H1 (cell line): ENCODE data around the gene C3. TPM values are rescaled to one million over a fixed set of nuclear protein-coding genes. Genes with fewer than 3 reads are reported as not detected.

Experiments used
- CTCF ChIA-PET: fragments of 300-600 bp; sonication (Branson Sonifier 250); formaldehyde crosslinking; loops from one replicate; lab custom pipeline; 2021; ENCODE audit not compliant: partially characterized antibody; lab: Charles Lee
- POLR2A ChIA-PET: fragments of 300-600 bp; sonication (Branson Sonifier 250); formaldehyde crosslinking; loops from one replicate; lab custom pipeline; 2021; ENCODE audit warnings: inconsistent platforms; ENCODE audit not compliant: partially characterized antibody; lab: Charles Lee
- DNase-seq, 2 experiments: peaks; one replicate each; pipeline versions ENCODE4 v3.0.0 to v3.0.0-alpha.2; 2010 to 2022; ENCODE audit warnings: low spot score in 2 of 2, low read depth in 1 of 2, mixed read lengths in 1 of 2
- FAIRE-seq: peaks from 2 replicates; lab custom pipeline; 2011; peaks lifted over from hg19 to GRCh38; lab: Jason Lieb, UNC
- H2AFZ ChIP-seq: 2 replicates; pipeline ENCODE4 v1.8.1; 2012; ENCODE audit warnings: low read length, inconsistent platforms
- H2AK5ac ChIP-seq: 2 replicates; pipeline ENCODE4 v1.6.1; 2013; ENCODE audit warnings: low read depth, low read length
- H2BK120ac ChIP-seq: replicated peaks from 2 replicates; pipeline ENCODE3; 2013; ENCODE audit warnings: low read depth, low read length, inconsistent platforms
- H2BK12ac ChIP-seq: 2 replicates; pipeline ENCODE4 v1.6.1; 2013; ENCODE audit warnings: low read depth, low read length
- H2BK15ac ChIP-seq: 2 replicates; pipeline ENCODE4 v1.6.1; 2013; ENCODE audit warnings: low read length
- H2BK20ac ChIP-seq: 2 replicates; pipeline ENCODE4 v1.6.1; 2013; ENCODE audit warnings: low read length
- H2BK5ac ChIP-seq: 2 replicates; pipeline ENCODE4 v1.6.1; 2013; ENCODE audit warnings: low read depth, low read length
- H3K14ac ChIP-seq: 2 replicates; pipeline ENCODE4 v1.6.1; 2013; ENCODE audit warnings: inconsistent platforms; ENCODE audit not compliant: insufficient read length
- H3K18ac ChIP-seq: 2 replicates; pipeline ENCODE4 v1.6.1; 2013; ENCODE audit warnings: low read length; ENCODE audit errors: extremely low read depth
- H3K23ac ChIP-seq: 2 replicates; pipeline ENCODE4 v1.6.1; 2013; ENCODE audit warnings: inconsistent platforms; ENCODE audit not compliant: insufficient read length
- H3K23me2 ChIP-seq: 2 replicates; pipeline ENCODE4 v1.6.1; 2013; ENCODE audit warnings: low read depth, low read length
- H3K27ac ChIP-seq: 2 replicates; pipeline ENCODE4 v1.6.1; 2011; ENCODE audit warnings: low read depth, low read length, inconsistent platforms
- H3K27me3 ChIP-seq, 4 experiments: replicated peaks in 1 of 4; 1 replicate in 1 of 4; 2 replicates in 3 of 4; pipeline versions ENCODE4 v1.6.1 to v1.8.1; 2011 to 2013; ENCODE audit warnings: low read length in 3 of 4, mild to moderate bottlenecking in 3 of 4, inconsistent platforms in 2 of 4, mixed read lengths in 2 of 4, moderate library complexity in 1 of 4; ENCODE audit not compliant: control insufficient read depth in 3 of 4, insufficient read depth in 3 of 4; ENCODE audit errors: extremely low read depth in 1 of 4
- H3K36me3 ChIP-seq, 4 experiments: 2 replicates each; pipeline versions ENCODE4 v1.6.1 to v1.8.1; 2011 to 2013; ENCODE audit warnings: mild to moderate bottlenecking in 4 of 4, low read length in 3 of 4, moderate library complexity in 2 of 4, control low read depth in 1 of 4, inconsistent platforms in 1 of 4; ENCODE audit not compliant: insufficient read depth in 4 of 4, control insufficient read depth in 2 of 4
- H3K4ac ChIP-seq: replicated peaks from 2 replicates; pipeline ENCODE3; 2013; ENCODE audit warnings: low read length, low read depth, mixed read lengths, inconsistent platforms; ENCODE audit not compliant: insufficient read length
- H3K4me1 ChIP-seq, 4 experiments: replicated peaks in 1 of 4; 1 replicate in 1 of 4; 2 replicates in 3 of 4; pipeline versions ENCODE4 v1.6.1 to v1.8.1; 2011 to 2013; ENCODE audit warnings: low read length in 3 of 4, inconsistent platforms in 2 of 4, mixed read lengths in 1 of 4; ENCODE audit not compliant: insufficient read depth in 4 of 4, control insufficient read depth in 3 of 4
- H3K4me2 ChIP-seq, 2 experiments: 2 replicates each; pipeline versions ENCODE4 v1.6.1 to v1.8.1; 2011 to 2013; ENCODE audit warnings: low read depth in 2 of 2, low read length in 2 of 2, control low read depth in 1 of 2, inconsistent platforms in 1 of 2, mild to moderate bottlenecking in 1 of 2; ENCODE audit not compliant: insufficient read depth in 1 of 2
- H3K4me3 ChIP-seq, 4 experiments: fragments of 200-600, 300-600 bp in 1 of 4; sonication (generic), shearing (Covaris generic), sonication (Bioruptor Twin) in 1 of 4; 2 replicates each; pipeline versions ENCODE4 v1.5.1 to v1.8.1; 2011 to 2016; ENCODE audit warnings: low read length in 4 of 4, low read depth in 3 of 4, control low read depth in 2 of 4, inconsistent platforms in 2 of 4, mild to moderate bottlenecking in 2 of 4, mixed read lengths in 1 of 4, moderate library complexity in 1 of 4; ENCODE audit not compliant: insufficient read depth in 2 of 4; ENCODE audit errors: extremely low read depth in 1 of 4
- H3K56ac ChIP-seq: replicated peaks from 2 replicates; pipeline ENCODE3; 2013; ENCODE audit warnings: low read depth, mild to moderate bottlenecking, mixed read lengths, low read length, inconsistent platforms; ENCODE audit not compliant: insufficient read length
- H3K79me1 ChIP-seq: 2 replicates; pipeline ENCODE4 v1.6.1; 2013; ENCODE audit warnings: low read depth, low read length, control low read depth
- H3K79me2 ChIP-seq, 2 experiments: 2 replicates each; pipeline versions ENCODE4 v1.6.1 to v1.8.1; 2012 to 2013; ENCODE audit warnings: low read length in 2 of 2, mild to moderate bottlenecking in 2 of 2, inconsistent platforms in 1 of 2; ENCODE audit not compliant: insufficient read depth in 2 of 2, control insufficient read depth in 1 of 2
- H3K9ac ChIP-seq, 4 experiments: replicated peaks in 1 of 4; 1 replicate in 1 of 4; 2 replicates in 3 of 4; pipeline versions ENCODE4 v1.6.1 to v1.8.1; 2011 to 2013; ENCODE audit warnings: low read depth in 3 of 4, low read length in 3 of 4, control low read depth in 2 of 4, mild to moderate bottlenecking in 2 of 4, moderate library complexity in 2 of 4, inconsistent platforms in 1 of 4; ENCODE audit errors: extremely low read depth in 1 of 4
- H3K9me3 ChIP-seq, 2 experiments: 2 replicates each; pipeline versions ENCODE4 v1.6.1 to v1.8.1; 2012 to 2013; ENCODE audit warnings: mild to moderate bottlenecking in 2 of 2, moderate library complexity in 2 of 2, control low read depth in 1 of 2, inconsistent platforms in 1 of 2, low read depth in 1 of 2, low read length in 1 of 2, mixed read lengths in 1 of 2; ENCODE audit not compliant: insufficient read depth in 2 of 2
- H4K20me1 ChIP-seq, 2 experiments: replicated peaks in 1 of 2; 2 replicates each; pipeline versions ENCODE3 to v1.8.1; 2011 to 2013; ENCODE audit warnings: inconsistent platforms in 2 of 2, low read length in 2 of 2, mild to moderate bottlenecking in 1 of 2; ENCODE audit not compliant: insufficient read depth in 2 of 2, control insufficient read depth in 1 of 2
- H4K5ac ChIP-seq: 2 replicates; pipeline ENCODE4 v1.6.1; 2013; ENCODE audit warnings: low read length, low read depth, mixed read lengths, inconsistent platforms; ENCODE audit not compliant: insufficient read length
- H4K8ac ChIP-seq: 2 replicates; pipeline ENCODE4 v1.8.0; 2013; ENCODE audit warnings: mild to moderate bottlenecking, moderate library complexity, low read length, inconsistent platforms; ENCODE audit not compliant: insufficient read depth; ENCODE audit errors: extremely low read depth
- H4K91ac ChIP-seq: replicated peaks from 2 replicates; pipeline ENCODE3; 2013; ENCODE audit warnings: low read length, mixed read lengths, inconsistent platforms; ENCODE audit not compliant: insufficient read length
- ATF3 ChIP-seq: IDR thresholded peaks from 2 replicates; pipeline ENCODE4 v1.6.1; 2011; ENCODE audit warnings: low read depth, mild to moderate bottlenecking, low read length; ENCODE audit not compliant: insufficient read depth
- CHD1 ChIP-seq: IDR thresholded peaks from 2 replicates; pipeline ENCODE4 v1.6.1; 2012; ENCODE audit warnings: low read depth, low read length, improper control_type of control experiment
- CTBP2 ChIP-seq: IDR thresholded peaks from 2 replicates; pipeline ENCODE4 v1.7.0; 2011; ENCODE audit warnings: borderline replicate concordance, mild to moderate bottlenecking, moderate library complexity, mixed read lengths, low read length; ENCODE audit not compliant: insufficient read depth, insufficient read length
- EZH2 ChIP-seq: fragments of 200-600 bp; sonication (generic); IDR thresholded peaks from 2 replicates; pipeline ENCODE4 v1.7.1; 2012; ENCODE audit warnings: low read depth, mild to moderate bottlenecking, moderate library complexity, low read length, inconsistent platforms; ENCODE audit not compliant: severe bottlenecking
- GTF2F1 ChIP-seq: IDR thresholded peaks from 2 replicates; pipeline ENCODE4 v1.6.1; 2012; ENCODE audit warnings: low read depth, low read length, improper control_type of control experiment, borderline replicate concordance
- KDM4A ChIP-seq: IDR thresholded peaks from one replicate; pipeline ENCODE4 v1.7.1; 2012; ENCODE audit warnings: low read depth, mild to moderate bottlenecking, moderate library complexity, low read length, inconsistent platforms; ENCODE audit not compliant: severe bottlenecking
- KDM5A ChIP-seq: fragments of 200-600 bp; IDR thresholded peaks from 2 replicates; pipeline ENCODE4 v1.7.1; 2012; ENCODE audit warnings: mild to moderate bottlenecking, low read length, inconsistent platforms, mixed read lengths
- POLR2A ChIP-seq, 2 experiments: IDR thresholded peaks; 1 replicate in 1 of 2; 2 replicates in 1 of 2; pipeline ENCODE4 v1.6.1; 2011; ENCODE audit warnings: low read depth in 2 of 2, low read length in 2 of 2, mild to moderate bottlenecking in 2 of 2; ENCODE audit errors: control extremely low read depth in 1 of 2
- RXRA ChIP-seq: IDR thresholded peaks from 2 replicates; pipeline ENCODE4 v1.6.1; 2011; ENCODE audit warnings: low read depth, mild to moderate bottlenecking, low read length, moderate library complexity; ENCODE audit not compliant: insufficient read depth
- SP4 ChIP-seq: IDR thresholded peaks from 2 replicates; pipeline ENCODE4 v1.6.1; 2012; ENCODE audit warnings: low read length, inconsistent platforms
- TAF1 ChIP-seq: IDR thresholded peaks from 2 replicates; pipeline ENCODE4 v1.6.1; 2011; ENCODE audit warnings: mild to moderate bottlenecking, low read depth, low read length
- TBP ChIP-seq: IDR thresholded peaks from 2 replicates; pipeline ENCODE4 v1.6.1; 2011; ENCODE audit warnings: low read depth, low read length, improper control_type of control experiment
- TCF12 ChIP-seq: IDR thresholded peaks from 2 replicates; pipeline ENCODE4 v1.6.1; 2011; ENCODE audit warnings: low read depth, mild to moderate bottlenecking, low read length
- WGBS, 2 experiments: shearing (Covaris generic) in 1 of 2; methylation state at CpG; one replicate each; pipeline versions ENCODE4 v1.1.6 to v1.1.7; 2013 to 2015; ENCODE audit warnings: low lambda C conversion rate in 2 of 2, mixed read lengths in 2 of 2, inconsistent platforms in 1 of 2, low coverage in 1 of 2, missing lambda C conversion rate in 1 of 2; ENCODE audit not compliant: insufficient replicate concordance in 2 of 2, insufficient coverage in 1 of 2, insufficient read length in 1 of 2; ENCODE audit errors: extremely low coverage in 1 of 2, missing lambda C conversion rate in 1 of 2; 5-methylcytosine and 5-hydroxymethylcytosine counted together
- polyA plus RNA-seq, 7 experiments: library from polyadenylated mRNA; depleted of rRNA in 3 of 7; stranded (reverse) in 5 of 7; unstranded in 2 of 7; fragments of >200 nt in 5 of 7; fragments of 200-250 nt in 2 of 7; gene quantifications; 1 replicate in 5 of 7; 2 replicates in 1 of 7; 4 replicates in 1 of 7; pipeline versions ENCODE4 v1.2.1 to v1.2.3, GENCODE V29; 2011 to 2013; ENCODE audit warnings: missing spikeins in 2 of 7, mixed read lengths in 2 of 7
- total RNA-seq: library from RNA; stranded (reverse); fragmentation: NEBNext Ultra II Directional; extraction: Animal tissue kit (Norgen Biotek cat#: 25700); gene quantifications from 2 replicates; pipeline ENCODE4 v1.2.1, GENCODE V29; 2021

Gene C3
- total and polyA plus RNA-seq, 2 of the 8 experiments (the other 6 are each of a cell fraction or from before 2014, with no cell fraction given): 6.4 to 12.8 TPM

DNA sequence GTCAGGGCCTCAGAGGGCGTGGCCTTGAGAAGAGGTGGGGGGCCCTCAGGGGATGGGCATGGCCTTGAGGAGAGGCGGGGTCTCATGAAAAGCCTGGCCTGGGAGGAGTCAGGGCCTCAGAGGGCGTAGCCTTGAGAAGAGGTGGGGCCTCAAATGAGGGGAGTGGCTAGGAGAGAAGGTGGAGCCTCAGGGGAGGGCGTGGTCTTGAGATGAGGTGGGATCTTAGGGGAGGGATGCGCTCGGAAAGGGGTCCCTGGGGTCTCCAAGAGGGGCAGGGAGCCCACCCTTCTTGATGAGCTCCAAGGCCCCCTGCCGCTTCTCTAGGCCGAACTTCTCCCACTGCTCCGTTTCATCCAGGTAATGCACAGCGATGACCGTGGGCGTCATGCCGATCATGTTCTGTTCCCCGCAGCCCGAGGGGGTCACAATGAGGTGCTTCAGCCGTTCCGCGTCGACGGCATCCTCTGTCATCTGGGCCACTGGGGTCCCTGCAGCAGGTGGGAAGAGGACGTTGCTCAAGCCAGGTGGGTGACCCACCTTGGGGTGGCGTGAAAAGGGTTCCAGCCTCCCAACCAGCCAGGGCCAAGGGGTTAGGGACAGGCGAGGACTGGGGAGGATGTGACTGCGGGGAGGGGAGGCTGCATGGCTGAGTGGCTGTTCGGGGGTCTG, 26.2 kb downstream of the C3 start:
- H3K4me2 ChIP-seq: no peak overlapping the region
- H3K36me3 ChIP-seq: no peaks in the 10 kb centered on the region
- no peak overlapping the region for H2BK20ac ChIP-seq
- no peak overlapping the region for H2BK5ac ChIP-seq
- no peak overlapping the region for H4K91ac ChIP-seq
- no peak overlapping the region for H2AFZ ChIP-seq
- no peak overlapping the region for H3K9ac ChIP-seq
- no peaks in the 10 kb centered on the region for H3K9me3 ChIP-seq
- no peak overlapping the region for H2AK5ac ChIP-seq
- no peaks in the 10 kb centered on the region for H3K79me1 ChIP-seq
- H4K20me1 ChIP-seq: no peaks in the 10 kb centered on the region
- POLR2A ChIA-PET: interaction anchor here (0.7 kb wide), 1 partner anchor 792 kb away, joined by 3 read pairs; no protein-coding TSS in a partner anchor
- TF ChIP-seq EZH2 (no peak), SP4 (no peak), TAF1 (no peak), TBP (no peak), GTF2F1 (no peak), CTBP2 (no peak), CHD1 (no peak), KDM4A (no peak), KDM5A (no peak), POLR2A (IDR thresholded peaks at IDR 0.05; ENCODE audit: control extremely low read depth in 1 of 2, low read depth in 2 of 2, low read length in 2 of 2) (no peak), TCF12 (no peak), ATF3 (no peak), RXRA (no peak)
- no peak overlapping the region for H3K56ac ChIP-seq
- H4K5ac ChIP-seq: no peak overlapping the region
- no peak overlapping the region for H3K4ac ChIP-seq
- H4K8ac ChIP-seq: no peak overlapping the region
- WGBS, 2 experiments: 93% methylated on average over 24 of the region's 25 CpGs; no CpG with 5 or more reads in 1 of the 2 experiments
- no peaks in the 10 kb centered on the region for H3K79me2 ChIP-seq
- no peak overlapping the region for H3K23ac ChIP-seq
- no peak for DNase-seq
- CTCF ChIA-PET: no interaction called here
- FAIRE-seq: no peak
- no peak overlapping the region for H3K4me3 ChIP-seq
- no peak overlapping the region for H2BK15ac ChIP-seq
- no peak overlapping the region for H2BK120ac ChIP-seq
- H3K18ac ChIP-seq: no peak overlapping the region
- no peak overlapping the region for H3K14ac ChIP-seq
- H2BK12ac ChIP-seq: no peak overlapping the region
- no peaks in the 10 kb centered on the region for H3K23me2 ChIP-seq
- H3K4me1 ChIP-seq: no peaks in the 10 kb centered on the region
- no peaks in the 10 kb centered on the region for H3K27me3 ChIP-seq
- no peak overlapping the region for H3K27ac ChIP-seq
